GM19467 (cell line): ENCODE measurements around the gene SLC43A2.

ENCODE experiments used
- ATAC-seq: cut with Tn5 transposase; IDR thresholded peaks from one replicate; pipeline ENCODE4 v1.9.1; 2021; ENCODE audit warnings: mild to moderate bottlenecking, moderate library complexity; ENCODE audit not compliant: unreplicated experiment

The SLC43A2 gene

GRCh38 chr17:1625053-1625452 is 3.6 kb downstream of the SLC43A2 start:
- ATAC-seq: no peak

GRCh38 chr17:1624650-1625049 is 4.0 kb downstream of the SLC43A2 start:
- ATAC-seq: no peak

- no peak for ATAC-seq
Measured at GRCh38 chr17:1623057-1623630, 5.5 kb downstream of the SLC43A2 start.

- ATAC-seq: no peak
Measured at GRCh38 chr17:1621273-1621954, 7.2 kb downstream of the SLC43A2 start.

- no peak for ATAC-seq
Measured at GRCh38 chr17:1620486-1620885, 8.1 kb downstream of the SLC43A2 start.

- ATAC-seq: no peak
Measured at GRCh38 chr17:1617620-1618174, 10.9 kb downstream of the SLC43A2 start.

GRCh38 chr17:1616101-1616500 is 12.5 kb downstream of the SLC43A2 start:
- ATAC-seq: no peak

- no peak for ATAC-seq
Measured at GRCh38 chr17:1612400-1612799, 16.2 kb downstream of the SLC43A2 start.

- no peak for ATAC-seq
Measured at GRCh38 chr17:1611715-1612114, 16.9 kb downstream of the SLC43A2 start.

- ATAC-seq: no peak
Measured at GRCh38 chr17:1608676-1609075, 20.0 kb downstream of the SLC43A2 start.

GRCh38 chr17:1607971-1608320 is 20.7 kb downstream of the SLC43A2 start:
- ATAC-seq: no peak

GRCh38 chr17:1606352-1606985 is 22.2 kb downstream of the SLC43A2 start:
- ATAC-seq: no peak

GRCh38 chr17:1605681-1606351 is 22.8 kb downstream of the SLC43A2 start:
- ATAC-seq: no peak

GRCh38 chr17:1604831-1605528 is 23.7 kb downstream of the SLC43A2 start:
- no peak for ATAC-seq

- no peak for ATAC-seq
Measured at GRCh38 chr17:1601571-1601970, 27.1 kb downstream of the SLC43A2 start.

- ATAC-seq: no peak
Measured at GRCh38 chr17:1598399-1599095, 30.1 kb downstream of the SLC43A2 start.

- no peak for ATAC-seq
Measured at GRCh38 chr17:1597861-1598342, 30.7 kb downstream of the SLC43A2 start.

- no peak for ATAC-seq
Measured at GRCh38 chr17:1593630-1593931, 35.1 kb downstream of the SLC43A2 start.

- ATAC-seq: peak; percentile 64
Measured at GRCh38 chr17:1592751-1593629, 35.6 kb downstream of the SLC43A2 start.
